SK-N-SH treated with all-trans-retinoic acid at 6 μM for 48 hours (cell line): Measurements from ENCODE around the gene PARD3.

Experiments used
- ESRRG ChIP-seq: fragments of 250-450 bp; sonication (Bioruptor Pico); IDR thresholded peaks from 2 replicates; pipeline ENCODE4 v1.6.1; 2021; ENCODE audit warnings: mild to moderate bottlenecking
- RARB ChIP-seq: fragments of 250-450 bp; sonication (Bioruptor Pico); IDR thresholded peaks from 2 replicates; pipeline ENCODE4 v1.8.0; 2021; ENCODE audit warnings: mild to moderate bottlenecking, moderate library complexity
- ZFP3 ChIP-seq: fragments of 250-450 bp; sonication (Bioruptor Pico); IDR thresholded peaks from 2 replicates; pipeline ENCODE4 v1.5.0; 2020; ENCODE audit warnings: mild to moderate bottlenecking, moderate library complexity
- TF ChIP-seq, protein P1 (sequence below): fragments of 250-450 bp; sonication (Bioruptor Pico); IDR thresholded peaks from 2 replicates; pipeline ENCODE4 v1.8.0; 2021; ENCODE audit warnings: low read depth, mild to moderate bottlenecking, moderate library complexity, borderline replicate concordance

GRCh38 chr10:34679177-34679576, 135.9 kb downstream of the PARD3 start:
- TF ChIP-seq ZFP3 (CRISPR knock-in tag) (no peak), RARB (CRISPR knock-in tag) (no peak), ESRRG (CRISPR knock-in tag) (no peak)
- TF ChIP-seq, protein P1, sequence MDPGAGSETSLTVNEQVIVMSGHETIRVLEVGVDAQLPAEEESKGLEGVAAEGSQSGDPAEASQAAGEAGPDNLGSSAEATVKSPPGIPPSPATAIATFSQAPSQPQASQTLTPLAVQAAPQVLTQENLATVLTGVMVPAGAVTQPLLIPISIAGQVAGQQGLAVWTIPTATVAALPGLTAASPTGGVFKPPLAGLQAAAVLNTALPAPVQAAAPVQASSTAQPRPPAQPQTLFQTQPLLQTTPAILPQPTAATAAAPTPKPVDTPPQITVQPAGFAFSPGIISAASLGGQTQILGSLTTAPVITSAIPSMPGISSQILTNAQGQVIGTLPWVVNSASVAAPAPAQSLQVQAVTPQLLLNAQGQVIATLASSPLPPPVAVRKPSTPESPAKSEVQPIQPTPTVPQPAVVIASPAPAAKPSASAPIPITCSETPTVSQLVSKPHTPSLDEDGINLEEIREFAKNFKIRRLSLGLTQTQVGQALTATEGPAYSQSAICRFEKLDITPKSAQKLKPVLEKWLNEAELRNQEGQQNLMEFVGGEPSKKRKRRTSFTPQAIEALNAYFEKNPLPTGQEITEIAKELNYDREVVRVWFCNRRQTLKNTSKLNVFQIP: no peak
